ENCODE data around the gene ABCF2. TPM values are rescaled to one million over a fixed set of nuclear protein-coding genes. Genes with fewer than 3 reads are reported as not detected.
A peak's percentile ranks its signal among the peaks of the same experiment; 100 is the strongest.

The ABCF2 gene
- total RNA-seq, 2 experiments from 2014 or later = 41.1 to 41.2 TPM

DNA sequence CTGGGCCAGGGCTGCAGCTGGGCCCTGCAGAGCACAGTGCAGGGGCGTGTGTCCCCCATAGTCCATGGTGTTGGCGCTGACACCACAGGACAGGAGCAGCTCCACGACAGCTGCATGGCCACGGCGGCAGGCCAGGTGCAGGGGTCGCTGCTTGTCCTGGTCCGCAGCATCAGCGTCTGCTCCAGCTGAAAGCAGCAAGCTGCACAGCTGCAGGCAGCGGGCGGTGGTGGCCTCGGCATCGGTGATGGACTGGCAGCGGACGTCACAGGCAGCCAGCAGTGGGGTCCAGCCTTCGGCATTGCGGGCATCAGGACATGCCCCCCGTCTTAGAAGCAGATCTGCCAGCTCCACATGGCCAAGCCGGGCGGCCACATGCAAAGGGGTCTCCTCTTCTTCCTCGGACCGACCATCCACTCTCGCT is 46.0 kb downstream of the ABCF2 start:
- DNase-seq = peak; percentile 3
- Mint-ChIP-seq H3K27ac (no peak overlapping the region), H3K4me3 (no peak overlapping the region), H3K27me3 (peaks cover 8% of the 10 kb centered on the region), H3K9me3 (no peaks in the 10 kb centered on the region), H3K4me1 (ENCODE audit: low read depth) (no peaks in the 10 kb centered on the region), H3K36me3 (no peaks in the 10 kb centered on the region)
- CTCF ChIA-PET = no interaction called here
- POLR2A ChIA-PET = interaction anchor here (0.8 kb wide), 1 partner anchor 30 kb away, joined by 3 read pairs; no protein-coding TSS in a partner anchor
- intact Hi-C loops (cut with micrococcal nuclease) = no loop called here

DNA sequence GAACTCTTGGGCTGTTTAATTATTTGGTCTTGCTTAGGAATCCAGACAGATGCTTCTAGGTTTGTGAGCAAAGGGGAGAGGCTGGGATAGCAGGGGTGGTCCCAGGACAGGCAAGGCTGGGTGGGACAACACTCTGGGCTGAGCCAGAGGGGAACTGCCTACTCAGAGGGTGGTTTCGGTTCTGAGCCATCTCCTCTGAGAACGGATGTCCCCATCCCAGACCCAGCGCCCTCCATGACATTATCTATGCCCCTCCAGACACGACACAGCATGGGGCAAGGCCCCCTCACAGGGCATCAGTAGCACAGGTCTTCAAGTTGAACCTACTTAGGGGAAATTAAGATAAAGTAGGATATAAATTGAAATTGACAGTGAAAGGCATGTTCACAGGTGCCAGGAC is 47.1 kb downstream of the ABCF2 start:
- ChIA-PET CTCF (interaction anchor here (1.6 kb wide), 1 partner anchor 10 kb away, joined by 7 read pairs; no protein-coding TSS in a partner anchor), POLR2A (no interaction called here)
- Mint-ChIP-seq H3K27me3 (peaks cover 8% of the 10 kb centered on the region), H3K4me3 (no peak overlapping the region), H3K4me1 (ENCODE audit: low read depth) (no peaks in the 10 kb centered on the region), H3K27ac (no peak overlapping the region), H3K36me3 (no peaks in the 10 kb centered on the region), H3K9me3 (no peaks in the 10 kb centered on the region)
- intact Hi-C loops (cut with micrococcal nuclease) = no loop called here
- DNase-seq = no peak

DNA sequence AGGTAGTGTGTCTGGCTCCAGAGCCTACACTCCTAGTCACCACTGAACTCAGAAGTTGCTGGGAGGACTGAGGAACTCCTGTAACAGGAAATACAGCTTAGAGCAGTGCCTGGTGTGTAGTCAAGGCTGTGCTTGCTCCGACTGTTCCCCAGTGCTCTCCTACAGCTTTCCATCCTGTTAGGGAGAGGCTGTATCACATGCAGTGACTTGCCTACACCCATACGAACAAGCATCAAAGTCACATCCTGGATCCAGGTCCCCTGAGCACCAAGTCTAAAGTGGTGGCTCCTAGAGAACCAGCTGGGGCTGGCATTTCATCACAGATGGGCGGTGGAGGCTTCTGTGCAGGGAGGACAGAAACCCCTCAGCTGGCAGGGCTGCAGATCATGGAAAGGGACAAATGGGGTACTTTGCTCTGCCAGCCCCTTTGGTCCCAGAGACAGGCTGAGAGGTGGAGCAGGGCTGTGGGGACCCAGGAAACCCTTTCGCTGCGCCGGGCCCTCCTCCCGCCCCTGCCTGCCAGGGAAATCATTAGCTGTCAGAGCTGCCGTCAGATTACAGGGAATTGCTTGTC is 47.6 kb downstream of the ABCF2 start:
- ChIA-PET POLR2A (no interaction called here), CTCF (interaction anchor here (0.8 to 1.6 kb wide), 3 partner anchors 10 to 65 kb away, joined by 3 to 7 read pairs (median 4); no protein-coding TSS in a partner anchor)
- intact Hi-C loops (cut with micrococcal nuclease) = no loop called here
- no peaks in the 10 kb centered on the region for H3K36me3 Mint-ChIP-seq
- H3K9me3 Mint-ChIP-seq = no peaks in the 10 kb centered on the region
- H3K27ac Mint-ChIP-seq = no peak overlapping the region
- no peak overlapping the region for H3K4me3 Mint-ChIP-seq
- DNase-seq = no peak
- peaks cover 11% of the 10 kb centered on the region for H3K27me3 Mint-ChIP-seq
- H3K4me1 Mint-ChIP-seq (ENCODE audit: low read depth) = no peaks in the 10 kb centered on the region

DNA sequence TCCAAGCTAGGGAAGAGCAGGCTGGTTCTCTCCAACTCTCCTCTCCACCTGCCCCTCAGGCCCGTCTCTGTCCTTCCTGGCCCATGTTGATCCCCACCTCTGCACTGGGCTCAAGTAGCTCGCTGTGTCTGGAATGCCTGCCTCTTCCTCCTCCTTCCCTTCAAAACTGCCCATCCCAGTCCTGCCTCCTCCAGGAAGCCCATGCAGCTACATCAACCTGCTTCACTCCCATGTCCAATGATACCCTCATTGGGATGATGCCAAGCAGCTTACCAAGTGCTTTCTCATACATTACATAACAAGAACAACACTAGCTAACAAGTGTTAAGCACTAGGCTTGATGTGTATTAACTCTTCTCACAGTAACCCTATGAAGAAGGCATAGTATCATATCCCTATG is 48.2 kb downstream of the ABCF2 start:
- H3K27ac Mint-ChIP-seq = no peak overlapping the region
- H3K4me1 Mint-ChIP-seq (ENCODE audit: low read depth) = no peaks in the 10 kb centered on the region
- H3K36me3 Mint-ChIP-seq = no peaks in the 10 kb centered on the region
- intact Hi-C loops (cut with micrococcal nuclease) = no loop called here
- peaks cover 11% of the 10 kb centered on the region for H3K27me3 Mint-ChIP-seq
- CTCF ChIA-PET = interaction anchor here (0.8 to 1.6 kb wide), 3 partner anchors 9 to 65 kb away, joined by 3 to 7 read pairs (median 4); no protein-coding TSS in a partner anchor
- DNase-seq = no peak
- no peaks in the 10 kb centered on the region for H3K9me3 Mint-ChIP-seq
- POLR2A ChIA-PET = no interaction called here
- H3K4me3 Mint-ChIP-seq = no peak overlapping the region

DNA sequence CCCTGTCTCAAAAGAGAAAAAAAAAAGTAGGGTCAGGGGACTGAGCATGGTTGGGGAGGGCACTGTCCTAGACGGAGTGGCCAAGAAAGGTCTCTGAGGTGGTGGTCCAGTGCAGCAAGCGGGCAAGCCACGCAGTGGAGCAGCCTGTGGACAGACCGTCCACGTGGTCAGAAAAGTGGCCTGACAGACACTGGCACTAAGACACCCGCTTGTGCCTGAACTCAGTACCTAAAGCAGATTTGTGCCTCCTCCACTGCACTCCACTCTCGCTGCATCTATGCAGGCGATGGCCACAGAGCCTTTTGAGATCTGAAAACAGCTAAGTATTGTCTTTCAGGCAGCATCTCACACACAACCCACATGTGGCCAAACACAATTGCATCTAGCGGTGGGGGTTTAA is 48.8 kb downstream of the ABCF2 start:
- Mint-ChIP-seq H3K36me3 (no peaks in the 10 kb centered on the region), H3K27me3 (peaks cover 16% of the 10 kb centered on the region), H3K4me1 (ENCODE audit: low read depth) (no peaks in the 10 kb centered on the region), H3K4me3 (no peak overlapping the region), H3K9me3 (no peaks in the 10 kb centered on the region), H3K27ac (no peak overlapping the region)
- CTCF ChIA-PET = interaction anchor here (1.6 kb wide), 1 partner anchor 9 kb away, joined by 7 read pairs; no protein-coding TSS in a partner anchor
- POLR2A ChIA-PET = no interaction called here
- no peak for DNase-seq
- intact Hi-C loops (cut with micrococcal nuclease) = no loop called here

DNA sequence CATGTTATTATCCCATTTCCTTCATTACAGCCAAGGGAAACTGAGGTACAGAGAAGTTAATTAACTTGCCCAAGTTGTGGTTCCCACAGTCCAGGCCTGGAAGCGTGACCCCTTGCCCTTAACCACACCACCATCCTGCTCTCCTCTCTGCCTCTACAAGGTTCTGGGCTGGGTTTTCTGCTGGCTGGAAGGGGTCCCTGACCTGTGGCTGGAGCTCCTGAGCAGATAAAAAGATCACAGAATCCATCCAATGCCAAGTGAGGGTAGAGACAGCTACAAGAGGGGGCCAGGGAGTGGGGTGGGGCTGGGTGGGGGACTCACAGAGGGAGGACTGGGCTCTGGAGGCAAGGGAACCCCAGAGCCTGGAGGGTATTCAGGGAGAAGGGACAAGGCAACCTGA is 49.7 kb downstream of the ABCF2 start:
- H3K27ac Mint-ChIP-seq = no peak overlapping the region
- H3K36me3 Mint-ChIP-seq = no peaks in the 10 kb centered on the region
- intact Hi-C loops (cut with micrococcal nuclease) = no loop called here
- DNase-seq = no peak
- ChIA-PET CTCF (interaction anchor here (1.3 to 1.6 kb wide), 2 partner anchors 11 to 215 kb away, joined by 3 to 6 read pairs; no protein-coding TSS in a partner anchor), POLR2A (no interaction called here)
- H3K27me3 Mint-ChIP-seq = peaks cover 22% of the 10 kb centered on the region
- H3K4me1 Mint-ChIP-seq (ENCODE audit: low read depth) = peaks cover 5% of the 10 kb centered on the region
- H3K4me3 Mint-ChIP-seq = no peak overlapping the region
- H3K9me3 Mint-ChIP-seq = no peaks in the 10 kb centered on the region

DNA sequence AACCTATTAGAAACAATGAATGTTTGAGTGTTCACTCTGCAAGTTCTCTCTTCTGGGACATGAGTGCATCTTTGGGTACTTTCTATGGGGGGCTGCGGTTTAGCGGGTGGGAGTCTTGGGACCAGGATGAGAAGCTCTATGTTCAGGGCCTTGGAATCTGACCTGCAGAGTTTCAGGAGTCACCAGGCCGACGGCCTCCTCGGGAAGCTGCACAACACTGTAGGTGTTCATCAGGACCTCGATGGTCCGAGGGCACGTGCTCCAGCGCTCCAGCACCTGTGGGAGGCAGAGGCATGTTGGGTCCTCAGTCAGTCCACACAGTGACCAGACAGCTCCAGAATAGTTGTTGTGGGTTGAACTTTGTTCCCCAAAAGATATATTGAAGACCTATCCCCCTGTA is 50.6 kb downstream of the ABCF2 start:
- DNase-seq = no peak
- Mint-ChIP-seq H3K27ac (no peak overlapping the region), H3K4me1 (ENCODE audit: low read depth) (peaks cover 5% of the 10 kb centered on the region), H3K27me3 (peaks cover 23% of the 10 kb centered on the region), H3K36me3 (no peaks in the 10 kb centered on the region), H3K9me3 (no peaks in the 10 kb centered on the region), H3K4me3 (no peak overlapping the region)
- intact Hi-C loops (cut with micrococcal nuclease) = no loop called here
- POLR2A ChIA-PET = no interaction called here
- CTCF ChIA-PET = interaction anchor here (1.3 to 1.6 kb wide), 2 partner anchors 10 to 214 kb away, joined by 3 to 6 read pairs; no protein-coding TSS in a partner anchor

DNA sequence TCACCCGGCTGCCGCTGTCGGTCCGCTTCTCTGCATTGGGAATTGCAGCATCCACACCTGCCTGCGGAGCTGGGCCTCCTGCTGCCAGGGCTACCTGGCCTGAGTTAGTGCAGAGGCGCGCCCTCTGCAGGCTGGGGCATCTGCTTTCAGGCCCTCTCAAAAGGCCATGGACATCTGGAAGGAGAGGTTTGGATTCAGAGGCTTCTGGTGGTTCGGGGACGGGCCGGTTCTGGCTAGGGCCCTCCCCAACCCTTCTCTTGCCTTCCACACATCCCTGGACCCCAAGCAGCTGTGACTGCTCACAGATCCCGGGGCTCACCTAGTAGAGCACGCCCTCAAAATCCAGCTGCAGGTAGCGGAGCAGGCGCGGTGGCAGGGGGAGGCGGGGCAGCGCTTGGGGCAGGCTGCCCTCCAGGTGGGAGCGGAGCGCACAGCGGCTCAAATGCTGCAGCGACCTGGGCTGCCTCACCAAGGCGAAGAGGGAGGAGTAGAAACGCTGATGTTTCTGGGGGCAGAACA is 51.2 kb downstream of the ABCF2 start:
- CTCF ChIA-PET = interaction anchor here (1.6 kb wide), 1 partner anchor 9 kb away, joined by 6 read pairs; no protein-coding TSS in a partner anchor
- H3K4me1 Mint-ChIP-seq (ENCODE audit: low read depth) = peaks cover 5% of the 10 kb centered on the region

DNA sequence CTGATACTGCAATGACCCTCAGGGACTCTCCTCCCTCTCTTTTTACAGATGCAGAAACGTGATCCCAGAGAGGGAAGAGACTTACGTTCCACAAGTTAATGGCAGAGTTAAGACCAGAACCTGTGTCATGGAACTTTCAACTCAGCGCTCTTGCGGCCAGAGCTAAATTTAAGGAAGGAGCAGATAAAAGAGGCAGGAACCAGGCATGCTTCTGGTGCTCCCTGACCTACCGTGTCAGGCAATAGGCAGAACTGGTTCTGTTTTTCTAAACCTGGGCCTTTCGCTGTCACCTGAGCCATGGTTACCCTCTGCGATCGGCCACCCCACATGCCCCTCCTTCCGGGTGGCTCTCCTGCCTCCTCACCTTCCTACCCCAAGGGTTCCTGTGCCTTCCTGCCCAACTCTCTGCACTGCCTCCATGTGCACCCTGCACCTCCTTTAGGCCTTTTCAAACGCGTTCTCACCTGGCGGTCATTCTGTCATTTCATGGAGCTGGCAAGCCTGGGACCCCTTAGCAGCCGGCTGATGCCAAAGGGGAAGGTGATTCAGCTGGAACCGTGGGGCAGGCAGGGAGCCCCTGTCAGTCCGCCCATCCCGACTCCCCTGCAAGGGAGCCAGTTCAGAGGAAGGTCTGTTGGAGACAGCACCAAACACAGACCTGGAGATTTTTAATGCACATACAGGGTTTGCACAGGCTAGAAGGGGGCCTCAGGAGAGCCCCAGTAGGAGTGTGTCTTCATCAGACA is 51.8 kb downstream of the ABCF2 start:
- peaks cover 27% of the 10 kb centered on the region for H3K27me3 Mint-ChIP-seq
- no peaks in the 10 kb centered on the region for H3K36me3 Mint-ChIP-seq
- no peak overlapping the region for H3K4me3 Mint-ChIP-seq
- no peak overlapping the region for H3K27ac Mint-ChIP-seq
- no peak for DNase-seq
- POLR2A ChIA-PET = no interaction called here
- intact Hi-C loops (cut with micrococcal nuclease) = no loop called here
- H3K4me1 Mint-ChIP-seq (ENCODE audit: low read depth) = peaks cover 5% of the 10 kb centered on the region
- CTCF ChIA-PET = interaction anchor here (2.8 kb wide), 1 partner anchor 51 kb away, joined by 10 read pairs; no protein-coding TSS in a partner anchor
- H3K9me3 Mint-ChIP-seq = no peaks in the 10 kb centered on the region

More for the DNA sequence above, 51.2 kb downstream of the ABCF2 start:
- Mint-ChIP-seq H3K27me3 (peaks cover 27% of the 10 kb centered on the region), H3K4me3 (no peak overlapping the region), H3K36me3 (no peaks in the 10 kb centered on the region), H3K9me3 (no peaks in the 10 kb centered on the region), H3K27ac (no peak overlapping the region)
- no peak for DNase-seq
- POLR2A ChIA-PET = no interaction called here
- intact Hi-C loops (cut with micrococcal nuclease) = no loop called here

DNA sequence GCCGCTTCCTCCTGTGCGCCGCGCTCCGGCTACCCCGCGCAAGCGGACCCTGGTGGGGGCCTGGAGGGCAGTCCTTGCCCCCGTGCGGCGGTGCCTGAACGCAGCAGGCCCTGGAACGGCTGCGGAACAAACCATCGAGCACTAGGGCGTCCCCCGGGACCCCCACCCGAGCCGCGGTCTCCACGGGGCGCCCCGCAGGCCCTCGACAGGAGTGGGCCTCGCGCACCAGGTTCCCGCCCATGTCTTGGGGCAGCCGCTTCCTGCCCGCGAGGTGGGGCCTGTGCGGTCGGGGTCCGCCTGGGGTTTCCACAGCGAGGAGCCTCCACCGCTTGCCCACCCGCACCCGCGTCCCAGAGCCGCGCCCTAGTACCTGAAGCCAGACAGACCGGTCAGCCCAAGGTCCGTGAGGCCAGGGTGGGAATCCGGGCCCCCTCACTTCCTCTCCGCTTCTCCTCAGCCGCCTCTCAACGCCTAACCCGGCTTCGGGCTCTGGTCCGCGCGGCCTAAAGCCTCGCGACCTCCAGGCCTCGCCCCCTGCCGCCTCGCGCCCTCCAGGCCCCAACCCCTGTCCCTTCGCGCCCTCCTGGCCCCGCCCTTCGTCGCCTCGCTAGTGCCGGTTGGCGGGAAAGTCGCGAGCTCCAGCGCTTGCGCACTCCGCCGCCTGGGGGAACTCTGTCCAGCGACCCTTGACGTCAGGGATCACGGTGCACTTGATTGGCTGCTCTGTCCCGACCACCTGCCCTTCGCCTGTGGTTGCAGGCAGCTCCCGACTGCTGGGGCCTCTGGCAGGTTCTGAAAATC is 52.6 kb downstream of the ABCF2 start:
- Mint-ChIP-seq H3K27ac (no peak overlapping the region), H3K9me3 (no peaks in the 10 kb centered on the region), H3K4me1 (ENCODE audit: low read depth) (peaks cover 5% of the 10 kb centered on the region), H3K36me3 (no peaks in the 10 kb centered on the region), H3K4me3 (no peak overlapping the region), H3K27me3 (peaks cover 34% of the 10 kb centered on the region)
- intact Hi-C loops (cut with micrococcal nuclease) = no loop called here
- ChIA-PET CTCF (interaction anchor here (2.8 kb wide), 1 partner anchor 51 kb away, joined by 10 read pairs; no protein-coding TSS in a partner anchor), POLR2A (no interaction called here)
- peak; percentile 27 for DNase-seq

DNA sequence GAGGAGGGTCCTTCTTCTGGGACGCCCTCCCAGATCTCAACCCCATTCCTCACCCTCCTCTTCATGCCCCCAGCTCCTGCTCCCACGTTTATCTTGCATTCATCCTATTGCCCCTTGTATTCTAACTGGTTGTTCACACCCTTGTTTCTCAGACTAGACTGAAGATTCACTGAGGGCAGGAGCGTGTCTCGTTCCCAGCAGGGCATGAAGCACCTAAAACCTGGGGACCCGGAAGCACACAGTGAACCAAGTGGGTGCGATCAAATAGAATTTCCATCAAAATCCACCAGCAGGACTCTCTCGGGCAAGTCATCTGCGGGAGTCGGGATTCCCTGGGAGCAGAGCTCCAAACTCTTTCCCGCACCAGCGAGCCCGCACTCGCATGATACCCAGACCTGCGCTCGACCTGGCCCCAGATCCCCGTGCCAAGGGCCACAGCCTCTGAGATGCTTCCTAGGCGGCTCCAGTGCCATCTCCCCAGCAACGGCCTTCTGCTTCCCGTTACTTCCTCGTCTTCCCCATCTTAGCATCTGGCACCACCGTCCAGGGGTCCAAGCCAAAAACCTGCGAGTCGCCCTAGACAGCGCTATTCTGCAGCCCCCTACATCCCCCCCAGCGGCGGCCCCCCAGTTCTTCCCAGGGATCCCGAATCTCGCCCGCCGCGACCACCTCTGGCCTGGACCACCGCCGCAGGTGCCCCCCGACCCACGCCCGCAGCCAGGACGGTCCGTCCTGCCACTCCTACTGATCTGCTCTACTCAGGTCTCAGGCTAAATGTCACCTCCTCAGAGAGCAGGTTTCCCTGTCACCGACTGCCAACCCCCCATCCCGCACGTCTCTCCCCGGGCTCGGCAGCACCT is 53.4 kb downstream of the ABCF2 start:
- H3K9me3 Mint-ChIP-seq = no peaks in the 10 kb centered on the region
- intact Hi-C loops (cut with micrococcal nuclease) = loop anchor here (2.0 kb wide), 2 partner anchors 59 to 129 kb away; partner anchors contain the start of gene CHPF2
- CTCF ChIA-PET = interaction anchor here (1.3 to 2.8 kb wide), 2 partner anchors 50 to 142 kb away, joined by 3 to 10 read pairs; no protein-coding TSS in a partner anchor

More for the DNA sequence above, 53.4 kb downstream of the ABCF2 start:
- Mint-ChIP-seq H3K36me3 (no peaks in the 10 kb centered on the region), H3K4me3 (no peak overlapping the region), H3K27me3 (peaks cover 40% of the 10 kb centered on the region), H3K27ac (no peak overlapping the region), H3K4me1 (ENCODE audit: low read depth) (peaks cover 6% of the 10 kb centered on the region)
- POLR2A ChIA-PET = no interaction called here
- DNase-seq = no peak
